HG03469 (cell line): ENCODE results near the gene ITLN2.
"Not testable (repeated sequence)": the region's sequence is repeated elsewhere in the genome, so short reads cannot be mapped to it uniquely, and the experiment has no call there.

ENCODE experiments used
- ATAC-seq: cut with Tn5 transposase; IDR thresholded peaks from one replicate; pipeline ENCODE4 v1.9.1; 2021; ENCODE audit warnings: mild to moderate bottlenecking, moderate library complexity, moderate number of reproducible peaks; ENCODE audit not compliant: unreplicated experiment

ITLN2 gene

GRCh38 chr1:160910170-160910750 is 44.3 kb downstream of the ITLN2 start:
- ATAC-seq: no peak

GRCh38 chr1:160907976-160908375 is 46.6 kb downstream of the ITLN2 start:
- ATAC-seq: no peak

- no peak for ATAC-seq
Observed at GRCh38 chr1:160905617-160905989, 49.0 kb downstream of the ITLN2 start.

GRCh38 chr1:160904783-160905616 is 49.6 kb downstream of the ITLN2 start:
- ATAC-seq: no peak

- ATAC-seq: not testable (repeated sequence)
Observed at GRCh38 chr1:160902251-160902650, 52.4 kb downstream of the ITLN2 start.

- ATAC-seq: no peak
Observed at GRCh38 chr1:160901768-160902167, 52.8 kb downstream of the ITLN2 start.

- not testable (repeated sequence) for ATAC-seq
Observed at GRCh38 chr1:160900683-160901082, 53.9 kb downstream of the ITLN2 start.
